Peyer's patch (tissue), 4 donors: ENCODE measurements around the gene ZKSCAN5. TPM values are rescaled to one million over a fixed set of nuclear protein-coding genes. Genes with fewer than 3 reads are reported as not detected.

Experiments
- DNase-seq, 3 donors: peaks; one replicate each; pipeline ENCODE4 v3.0.0-alpha.2; 2017 to 2019
- H3K27ac ChIP-seq, 4 donors: fragments of 200-600 bp; sonication (generic); one replicate each; pipeline ENCODE4 v1.5.1; 2016 to 2019
- H3K27me3 ChIP-seq, 2 donors: fragments of 200-600 bp; sonication (generic); one replicate each; pipeline ENCODE4 v1.5.1; 2019
- H3K36me3 ChIP-seq, 3 donors: fragments of 200-600 bp; sonication (generic); one replicate each; pipeline ENCODE4 v1.5.1; 2016 to 2019
- H3K4me1 ChIP-seq, 4 donors: fragments of 200-600 bp; sonication (generic); one replicate each; pipeline ENCODE4 v1.5.1; 2016 to 2019
- H3K4me3 ChIP-seq, 4 donors: fragments of 200-600 bp; sonication (generic); 1 replicate in 3 of 4; 2 replicates in 1 of 4; pipeline ENCODE4 v1.5.1; 2016 to 2019; ENCODE audit warnings: mild to moderate bottlenecking in 1 of 4
- H3K9me3 ChIP-seq, 4 donors: fragments of 200-600 bp; sonication (generic); one replicate each; pipeline ENCODE4 v1.5.1; 2016 to 2019; ENCODE audit warnings: mild to moderate bottlenecking in 1 of 4
- CTCF ChIP-seq, 6 experiments: fragments of 450-650 bp in 4 of 6; fragments of 200-600 bp in 2 of 6; sonication (generic) in 1 of 6; IDR thresholded peaks; one replicate each; pipeline ENCODE4 v1.5.1; 2017 to 2019; ENCODE audit warnings: antibody characterized with exemption in 6 of 6, mild to moderate bottlenecking in 3 of 6, moderate library complexity in 1 of 6
- POLR2A ChIP-seq, 2 donors: fragments of 450-650 bp; IDR thresholded peaks; one replicate each; pipeline ENCODE4 v1.5.1; 2017; ENCODE audit warnings: antibody characterized with exemption in 2 of 2, mild to moderate bottlenecking in 2 of 2, moderate library complexity in 2 of 2
- total RNA-seq, 4 donors: library from RNA; depleted of rRNA; stranded (reverse); fragments of >200 nt; gene quantifications; one replicate each; pipeline ENCODE4 v1.1.0, GENCODE V29; 2016

The ZKSCAN5 gene
- total RNA-seq, 4 donors from 2014 or later: 7.2 to 20.6 (median 11.7) TPM

- H3K27ac ChIP-seq: peak overlapping the region; percentile 90 to 98 (median 96)
- no peaks in the 10 kb centered on the region for H3K27me3 ChIP-seq
- H3K4me1 ChIP-seq: peaks cover 0 to 30% (median 9%) of the 10 kb centered on the region in 4 donors
- TF ChIP-seq CTCF (IDR thresholded peaks at IDR 0.05): no peak
- TF ChIP-seq POLR2A (IDR thresholded peaks at IDR 0.05): no peak
- peak overlapping the region; percentile 76 to 96 (median 80) for H3K4me3 ChIP-seq
- H3K9me3 ChIP-seq: no peaks in the 10 kb centered on the region
- peaks cover 0 to 26% (median 0%) of the 10 kb centered on the region in 3 donors for H3K36me3 ChIP-seq
- no peak for DNase-seq
Observed at GRCh38 chr7:99557940-99558305, 53.5 kb downstream of the ZKSCAN5 start.

- peak; percentile 62 to 72 for TF ChIP-seq POLR2A (IDR thresholded peaks at IDR 0.05)
- TF ChIP-seq CTCF (IDR thresholded peaks at IDR 0.05): no peak
Observed at GRCh38 chr7:99558306-99559174, 54.1 kb downstream of the ZKSCAN5 start, which contains the start of gene ZNF655. TSS of gene ZNF655 (plus strand) at chr7:99558642. CDS start at chr7:99560560, 1,918 bp downstream.

GRCh38 chr7:99559175-99559915 lies 54.9 kb downstream of the ZKSCAN5 start:
- Histone ChIP-seq H3K27me3 (no peaks in the 10 kb centered on the region), H3K36me3 (peaks cover 0 to 40% (median 0%) of the 10 kb centered on the region in 3 donors), H3K9me3 (no peaks in the 10 kb centered on the region), H3K4me1 (peaks cover 0 to 34% (median 9%) of the 10 kb centered on the region in 4 donors), H3K27ac (peak overlapping the region; percentile 90 to 98 (median 96)), H3K4me3 (peak overlapping the region; percentile 76 to 96 (median 80))
- TF ChIP-seq CTCF (IDR thresholded peaks at IDR 0.05) (no peak), POLR2A (IDR thresholded peaks at IDR 0.05) (no peak)
- DNase-seq: peak in 1 of 3 donors; percentile 33

More at GRCh38 chr7:99558306-99559174, 54.1 kb downstream of the ZKSCAN5 start, which contains the start of gene ZNF655:
- H3K27me3 ChIP-seq: no peaks in the 10 kb centered on the region
- peaks cover 0 to 32% (median 0%) of the 10 kb centered on the region in 3 donors for H3K36me3 ChIP-seq
- peaks cover 0 to 34% (median 9%) of the 10 kb centered on the region in 4 donors for H3K4me1 ChIP-seq
- peak within 1 kb of the TSS; percentile 76 to 96 (median 80) for H3K4me3 ChIP-seq
- H3K9me3 ChIP-seq: no peaks in the 10 kb centered on the region
- H3K27ac ChIP-seq: peak within 1 kb of the TSS; percentile 90 to 98 (median 96)
- DNase-seq: peak; percentile 92 to 96 (median 94)

- TF ChIP-seq POLR2A (IDR thresholded peaks at IDR 0.05): no peak
- TF ChIP-seq CTCF (IDR thresholded peaks at IDR 0.05): no peak
- peaks cover 0 to 56% (median 0%) of the 10 kb centered on the region in 3 donors for H3K36me3 ChIP-seq
- DNase-seq: no peak
- peak overlapping the region in 1 of 4 donors; percentile 19 for H3K27ac ChIP-seq
- H3K4me3 ChIP-seq: no peak overlapping the region
- H3K27me3 ChIP-seq: no peaks in the 10 kb centered on the region
- peaks cover 0 to 34% (median 9%) of the 10 kb centered on the region in 4 donors for H3K4me1 ChIP-seq
- H3K9me3 ChIP-seq: no peaks in the 10 kb centered on the region
Observed at GRCh38 chr7:99560834-99561736, 56.6 kb downstream of the ZKSCAN5 start.

DNA sequence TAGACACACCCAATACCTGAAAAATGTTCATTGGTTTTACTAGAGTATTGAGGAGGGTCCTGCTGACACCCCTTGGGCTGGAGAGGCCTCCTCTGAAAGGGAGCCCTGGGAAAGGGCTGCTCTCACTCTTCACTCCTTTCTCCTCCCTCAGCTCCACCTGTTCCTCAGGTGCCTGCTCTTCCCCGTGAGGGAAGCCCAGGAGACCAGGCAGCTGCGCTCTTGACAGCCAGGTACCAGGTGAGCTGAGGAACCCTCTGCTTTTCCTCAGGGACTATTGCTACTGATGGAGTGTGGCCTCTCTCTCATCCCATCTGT lies 57.2 kb downstream of the ZKSCAN5 start:
- DNase-seq: no peak
- Histone ChIP-seq H3K36me3 (peaks cover 0 to 62% (median 0%) of the 10 kb centered on the region in 3 donors), H3K4me3 (no peak overlapping the region), H3K9me3 (no peaks in the 10 kb centered on the region), H3K4me1 (peaks cover 0 to 32% (median 9%) of the 10 kb centered on the region in 4 donors), H3K27ac (no peak overlapping the region), H3K27me3 (no peaks in the 10 kb centered on the region)
- TF ChIP-seq CTCF (IDR thresholded peaks at IDR 0.05) (no peak), POLR2A (IDR thresholded peaks at IDR 0.05) (no peak)
